ENCODE measurements around the gene MRPL28. TPM values are rescaled to one million over a fixed set of nuclear protein-coding genes. Genes with fewer than 3 reads are reported as not detected.

MRPL28 gene
- total RNA-seq, 1 experiment from 2014 or later: 167 TPM

GRCh38 chr16:317583-317982 is 52.8 kb downstream of the MRPL28 start:
- no peak for DNase-seq (ENCODE audit: low spot score)

Other genes starting within 250 kb of the MRPL28 start
- 2.6 and 5.0 TPM in 2 replicates for gene NPRL3, start 231.9 kb downstream of the MRPL28 start, total RNA-seq (2014; rRNA removed; shearing (Covaris generic))
- gene HBZ, start 217.9 kb downstream of the MRPL28 start, total RNA-seq (2014; rRNA removed; shearing (Covaris generic)): not detected in 2 replicates
- gene HBM, start 204.6 kb downstream of the MRPL28 start, total RNA-seq (2014; rRNA removed; shearing (Covaris generic)): not detected in 2 replicates
- 3.3 TPM in 1 of 2 replicates, not detected in the other for gene HBA2, start 197.7 kb downstream of the MRPL28 start, total RNA-seq (2014; rRNA removed; shearing (Covaris generic))
- gene HBA1, start 193.9 kb downstream of the MRPL28 start, total RNA-seq (2014; rRNA removed; shearing (Covaris generic)): not detected in 2 replicates
- gene HBQ1, start 190.1 kb downstream of the MRPL28 start, total RNA-seq (2014; rRNA removed; shearing (Covaris generic)): not detected in 2 replicates
- 39.6 and 44.7 TPM in 2 replicates for gene LUC7L, start 141.1 kb downstream of the MRPL28 start, total RNA-seq (2014; rRNA removed; shearing (Covaris generic))
- 118 and 178 TPM in 2 replicates for gene FAM234A, start 135.7 kb downstream of the MRPL28 start, total RNA-seq (2014; rRNA removed; shearing (Covaris generic))
- gene RGS11, start 94.6 kb downstream of the MRPL28 start, total RNA-seq (2014; rRNA removed; shearing (Covaris generic)): not detected in 2 replicates
- not detected in 2 replicates for gene ARHGDIG, start 89.9 kb downstream of the MRPL28 start, total RNA-seq (2014; rRNA removed; shearing (Covaris generic))
- not detected in 2 replicates for gene PDIA2, start 87.4 kb downstream of the MRPL28 start, total RNA-seq (2014; rRNA removed; shearing (Covaris generic))
- gene AXIN1, start 17.8 kb downstream of the MRPL28 start, total RNA-seq (2014; rRNA removed; shearing (Covaris generic)): 5.6 and 7.0 TPM in 2 replicates
- gene PGAP6, start 11.4 kb upstream of the MRPL28 start, total RNA-seq (2014; rRNA removed; shearing (Covaris generic)): 13.7 and 15.9 TPM in 2 replicates
- 87.5 and 95.3 TPM in 2 replicates for gene NME4, start 26.7 kb upstream of the MRPL28 start, total RNA-seq (2014; rRNA removed; shearing (Covaris generic))
- 5.9 and 8.7 TPM in 2 replicates for gene DECR2, start 31.3 kb upstream of the MRPL28 start, total RNA-seq (2014; rRNA removed; shearing (Covaris generic))
- 5.4 and 11.5 TPM in 2 replicates for gene RAB11FIP3, start 55.1 kb upstream of the MRPL28 start, total RNA-seq (2014; rRNA removed; shearing (Covaris generic))
- gene CAPN15, start 157.2 kb upstream of the MRPL28 start, total RNA-seq (2014; rRNA removed; shearing (Covaris generic)): 4.4 and 8.3 TPM in 2 replicates
- not detected in 2 replicates for gene PRR35, start 189.9 kb upstream of the MRPL28 start, total RNA-seq (2014; rRNA removed; shearing (Covaris generic))
- 0.06 and 0.43 TPM in 2 replicates for gene NHLRC4, start 196.5 kb upstream of the MRPL28 start, total RNA-seq (2014; rRNA removed; shearing (Covaris generic))
- gene PIGQ, start 199.4 kb upstream of the MRPL28 start, total RNA-seq (2014; rRNA removed; shearing (Covaris generic)): 7.6 and 7.7 TPM in 2 replicates
- 4.4 and 5.1 TPM in 2 replicates for gene RAB40C, start 219.5 kb upstream of the MRPL28 start, total RNA-seq (2014; rRNA removed; shearing (Covaris generic))